DMS79 (cell line): ENCODE results near the gene RASGRP3.

Experiments used
- DNase-seq: peaks from one replicate; lab custom pipeline; 2025; lab: John Stamatoyannopoulos, UW

Gene RASGRP3

GRCh38 chr2:33491441-33492084 is 15.1 kb downstream of the RASGRP3 start:
- no peak for DNase-seq

GRCh38 chr2:33492399-33493134 is 16.1 kb downstream of the RASGRP3 start:
- DNase-seq = no peak

- DNase-seq = no peak
Measured at GRCh38 chr2:33494155-33494779, 17.8 kb downstream of the RASGRP3 start.

- DNase-seq = no peak
Measured at GRCh38 chr2:33494877-33495641, 18.6 kb downstream of the RASGRP3 start.

DNA sequence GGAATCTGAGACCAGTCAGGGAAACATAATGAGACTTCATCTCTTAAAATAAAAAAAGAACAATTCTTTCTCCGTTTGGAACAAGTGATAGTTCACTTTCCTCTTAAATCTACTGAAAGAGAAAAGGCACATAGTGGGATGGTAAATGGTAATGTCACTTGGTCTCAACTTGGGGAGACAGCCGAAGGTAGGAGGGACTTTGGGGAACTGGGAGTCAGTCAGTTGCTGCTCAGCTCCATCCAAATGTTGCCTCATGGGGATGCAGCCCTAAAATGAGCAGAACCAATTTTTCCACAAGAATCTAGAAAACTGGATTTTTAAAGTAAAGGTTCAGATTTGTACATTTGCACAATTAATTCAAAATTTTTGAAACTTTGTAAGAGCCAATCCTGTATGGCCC is 19.2 kb downstream of the RASGRP3 start:
- DNase-seq = no peak

DNA sequence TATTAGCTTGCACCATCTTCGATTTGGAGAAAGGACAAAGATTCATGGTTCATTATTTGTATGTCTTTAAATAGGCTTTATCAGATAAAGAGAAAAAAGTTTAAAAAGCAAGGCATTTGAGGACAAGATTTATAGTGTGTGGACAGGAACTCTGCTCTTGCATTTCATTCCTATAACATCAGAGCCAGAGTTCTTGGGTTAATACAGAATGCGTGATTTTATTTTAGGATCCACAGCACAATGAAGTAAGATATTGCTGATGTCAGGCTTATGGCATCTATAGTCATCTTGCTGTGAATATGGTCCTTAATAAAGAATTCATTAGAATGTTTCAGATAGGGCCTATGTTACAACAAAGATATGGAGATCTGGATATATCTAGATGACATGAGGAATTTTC is 19.7 kb downstream of the RASGRP3 start:
- no peak for DNase-seq

GRCh38 chr2:33496726-33497125 is 20.3 kb downstream of the RASGRP3 start:
- no peak for DNase-seq

DNA sequence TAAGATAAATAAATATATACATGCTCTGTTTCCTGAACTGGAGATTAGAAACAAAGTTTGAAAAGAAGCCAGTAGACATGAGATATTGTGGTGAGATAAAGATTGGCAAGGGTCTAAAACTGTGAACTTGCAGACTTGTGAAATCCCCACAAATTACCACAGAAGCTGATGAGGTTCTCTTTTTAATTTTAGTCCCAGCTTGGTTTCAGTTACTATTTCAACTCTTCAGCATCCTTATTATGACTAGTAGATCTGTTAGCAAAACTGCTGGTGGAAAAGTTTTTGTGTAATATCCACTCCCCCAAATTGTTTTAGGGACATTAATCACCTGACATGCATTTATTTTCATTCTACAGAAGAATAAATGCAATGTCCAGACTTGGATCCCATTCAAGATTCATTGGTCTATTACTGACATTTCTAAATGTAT is 20.8 kb downstream of the RASGRP3 start:
- no peak for DNase-seq

DNA sequence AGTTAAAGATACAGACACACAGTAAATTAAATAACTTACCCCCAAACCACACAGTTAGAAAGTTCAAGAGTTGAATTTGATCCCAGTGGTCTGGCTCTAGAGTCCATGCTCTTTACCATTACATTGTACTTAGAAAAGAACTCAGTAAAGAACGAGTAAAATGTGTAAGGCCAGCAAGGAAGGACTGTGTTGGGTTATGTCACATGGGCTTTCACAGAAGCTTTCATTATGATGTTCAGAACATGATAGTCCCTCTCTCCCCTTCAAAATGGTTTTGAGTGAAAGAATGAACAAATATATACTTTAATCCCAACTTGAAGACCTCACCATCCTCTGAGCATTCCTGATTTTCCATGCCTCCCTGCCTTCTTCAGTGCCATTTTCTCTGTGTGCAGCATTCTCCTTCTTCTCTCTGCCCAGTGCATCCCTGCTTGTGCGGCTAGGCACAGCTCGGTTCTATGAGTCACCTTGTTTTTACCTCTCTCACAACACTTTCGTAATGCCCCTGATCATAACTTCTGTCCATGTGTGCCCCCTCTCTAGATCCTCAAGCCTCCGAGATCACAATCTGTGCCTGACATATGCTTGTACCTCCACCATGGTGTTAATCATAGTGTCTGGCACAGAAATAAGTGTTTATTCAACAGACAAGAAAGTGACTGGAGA is 22.0 kb downstream of the RASGRP3 start:
- no peak for DNase-seq

- DNase-seq = no peak
Measured at GRCh38 chr2:33500177-33500576, 23.7 kb downstream of the RASGRP3 start.

DNA sequence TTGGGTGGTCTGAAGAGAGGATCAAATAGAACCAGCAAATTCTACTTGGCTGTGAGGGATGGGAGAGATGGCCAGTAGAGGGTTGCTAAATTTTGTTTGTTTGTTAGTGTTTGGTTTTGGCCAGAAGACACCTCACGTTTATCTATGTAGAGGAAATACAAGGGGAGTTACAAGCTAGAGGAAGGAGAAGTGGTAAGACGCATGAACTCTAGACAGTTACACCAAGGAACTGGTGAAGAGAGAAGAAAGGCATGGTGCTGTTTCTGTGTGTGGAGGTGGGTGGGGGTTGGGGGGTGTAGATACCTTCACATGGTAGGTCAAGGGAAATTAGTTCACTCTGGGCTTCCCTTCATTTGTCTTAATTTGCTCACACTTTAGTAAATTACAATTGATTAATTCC is 25.6 kb downstream of the RASGRP3 start:
- DNase-seq = no peak

GRCh38 chr2:33503002-33503401 is 26.6 kb downstream of the RASGRP3 start:
- DNase-seq = no peak

DNA sequence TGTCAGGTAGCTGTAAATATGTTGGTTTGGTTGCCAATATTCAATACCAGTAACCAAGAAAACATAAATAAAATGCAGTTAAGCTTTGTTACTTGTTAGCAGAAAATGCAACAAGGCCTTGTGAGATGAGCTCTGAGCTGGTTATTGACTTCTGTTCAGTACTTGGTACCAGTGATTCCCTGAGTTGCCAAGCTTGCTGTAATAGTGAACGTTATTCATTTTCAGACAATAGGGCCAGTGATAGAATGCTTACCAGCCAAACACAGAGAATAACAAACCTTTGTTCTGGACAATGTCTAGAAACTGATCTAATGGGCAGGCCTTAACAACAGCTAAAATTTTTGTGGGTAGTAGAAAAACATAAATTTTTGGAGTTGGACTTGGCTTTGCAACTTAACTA is 29.5 kb downstream of the RASGRP3 start:
- no peak for DNase-seq

DNA sequence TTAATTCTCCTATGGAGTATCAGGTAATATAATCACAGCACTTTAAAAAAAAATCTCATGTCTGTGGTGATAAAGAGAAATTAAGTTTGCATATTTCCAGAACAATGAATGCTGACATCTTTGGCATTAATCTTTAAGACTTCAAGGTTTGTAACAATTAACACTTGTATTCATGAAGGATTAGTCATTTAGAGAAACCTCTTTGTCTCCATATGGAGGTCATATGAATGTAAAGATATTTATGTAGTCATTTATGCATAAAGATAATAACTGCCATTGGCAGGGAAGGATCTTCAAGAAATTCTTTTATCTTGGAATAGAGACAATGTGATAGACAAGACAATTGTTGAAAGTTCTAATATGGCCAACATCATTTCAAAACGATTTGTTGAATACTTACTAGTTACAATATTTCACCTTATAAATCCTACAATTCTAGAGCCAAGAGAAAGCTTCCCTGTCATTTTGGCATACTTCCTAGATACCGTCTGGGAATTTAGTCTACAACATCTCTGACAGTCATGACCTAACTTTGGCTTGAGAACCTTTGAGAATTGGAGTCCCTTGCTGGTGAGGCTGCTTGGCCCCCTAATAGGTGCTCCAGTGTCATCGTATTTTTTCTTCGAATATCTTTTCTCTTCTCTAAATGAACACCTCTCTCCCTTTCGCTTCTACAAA is 33.6 kb downstream of the RASGRP3 start:
- no peak for DNase-seq

GRCh38 chr2:33510586-33510968 is 34.1 kb downstream of the RASGRP3 start:
- DNase-seq = no peak

DNA sequence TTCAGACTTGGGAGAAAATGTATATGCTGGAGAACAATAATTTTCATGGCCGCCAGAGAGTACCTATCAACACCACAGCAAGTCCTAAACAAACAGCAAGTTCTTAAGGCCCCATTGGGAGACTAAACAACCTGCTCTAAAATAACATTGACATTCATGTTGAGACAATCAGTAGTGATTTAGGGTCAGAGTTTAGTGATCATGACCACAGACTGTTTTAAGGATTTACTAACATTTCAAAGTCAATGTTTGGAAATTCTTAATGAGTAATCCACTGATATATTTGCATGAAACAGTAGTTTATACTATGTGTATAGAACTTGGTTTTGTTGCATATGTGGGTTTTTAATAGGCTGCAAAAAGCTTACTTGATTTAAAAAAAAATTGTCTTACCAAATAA is 34.7 kb downstream of the RASGRP3 start:
- DNase-seq = no peak

GRCh38 chr2:33512112-33512511 is 35.7 kb downstream of the RASGRP3 start:
- DNase-seq = no peak

GRCh38 chr2:33513480-33513879 is 37.0 kb downstream of the RASGRP3 start:
- no peak for DNase-seq

DNA sequence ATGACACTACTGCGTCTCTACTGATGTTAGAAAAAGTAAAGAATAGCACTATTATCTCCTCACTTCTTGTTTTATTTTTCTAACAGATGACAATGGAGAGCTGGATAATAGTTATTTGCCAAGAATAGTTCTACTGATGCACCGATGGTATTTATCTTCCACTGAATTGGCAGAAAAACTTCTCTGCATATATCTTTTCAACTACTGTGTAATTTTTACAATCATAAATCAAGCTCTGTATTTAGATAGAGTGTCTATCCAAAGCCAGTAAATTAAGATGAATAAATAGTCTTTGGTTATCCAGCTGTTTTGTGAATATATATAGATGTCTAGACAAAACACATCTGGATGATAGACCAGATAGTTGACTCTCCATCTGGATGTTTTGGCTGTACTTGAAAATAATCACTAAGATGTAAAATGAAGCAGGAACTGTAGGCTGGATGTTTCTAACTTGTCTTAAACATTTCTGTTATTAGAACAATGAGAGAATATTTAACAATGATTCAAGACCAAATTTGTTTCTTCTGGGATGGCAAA is 40.1 kb downstream of the RASGRP3 start:
- no peak for DNase-seq

DNA sequence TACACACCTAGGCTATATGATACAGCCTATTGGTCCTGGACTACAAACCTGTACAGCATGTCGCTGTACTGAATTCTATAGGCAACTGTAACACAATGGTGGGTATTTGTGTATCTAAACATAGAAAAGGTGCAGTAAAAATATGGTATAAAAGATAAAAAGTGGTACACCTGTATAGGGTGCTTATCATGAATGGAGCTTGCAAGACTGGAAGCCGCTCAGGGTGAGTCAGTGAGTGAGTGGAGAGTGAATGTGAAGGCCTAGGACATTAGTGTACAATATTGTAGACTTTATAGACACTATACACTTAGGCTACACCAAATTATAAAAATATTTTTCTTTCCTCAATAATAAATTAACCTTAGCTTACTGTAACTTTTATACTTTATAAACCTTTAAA is 41.8 kb downstream of the RASGRP3 start:
- no peak for DNase-seq

DNA sequence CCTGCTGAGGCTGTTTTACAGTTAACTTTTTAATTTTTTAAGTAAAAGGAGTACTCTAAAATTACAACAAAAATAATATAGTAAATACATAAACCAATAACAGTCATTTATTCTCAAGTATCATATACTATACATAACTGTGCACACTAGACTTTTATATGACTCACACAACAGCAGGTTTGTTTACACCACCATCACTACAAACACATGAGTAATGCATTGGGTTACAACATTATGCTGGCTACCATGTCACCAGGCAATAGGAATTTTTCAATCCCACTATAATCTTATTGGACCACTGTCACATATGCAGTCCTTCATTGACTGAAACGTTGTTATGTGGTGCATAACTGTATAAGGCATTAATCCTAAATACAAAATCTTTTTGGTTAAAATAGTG is 42.5 kb downstream of the RASGRP3 start:
- no peak for DNase-seq
